Measurements from ENCODE around the gene SRGAP2B.
"Not testable (repeated sequence)": the region's sequence is repeated elsewhere in the genome, so short reads cannot be mapped to it uniquely, and the experiment has no call there.

DNA sequence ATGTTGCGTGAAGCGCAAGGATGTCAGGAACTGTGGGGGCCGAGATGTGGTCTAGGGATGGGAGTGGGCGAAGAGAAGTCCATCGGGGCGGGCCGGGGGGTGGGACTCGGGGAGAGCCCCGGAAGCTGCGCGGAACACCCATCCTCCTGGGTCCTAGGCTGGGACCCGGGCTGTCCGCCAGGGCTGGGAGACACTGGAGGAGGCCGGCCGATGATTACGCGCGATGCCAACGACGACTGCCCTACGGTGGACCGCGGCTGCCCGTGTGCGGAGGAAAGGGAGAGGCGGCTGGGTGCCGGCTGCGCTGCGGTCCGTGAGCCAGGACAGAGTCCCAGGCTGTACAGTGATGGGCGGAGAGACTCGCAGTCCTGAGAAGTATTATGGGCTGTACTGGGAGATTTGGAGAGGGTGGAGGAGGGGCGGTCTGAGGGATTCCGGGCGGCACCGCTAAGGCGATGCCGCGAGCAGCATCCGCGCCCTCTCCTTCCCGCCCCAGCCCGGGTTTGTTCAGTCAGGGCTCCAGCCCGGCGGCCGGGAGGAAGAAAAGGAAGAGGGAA is 395 bp downstream of the SRGAP2B start:
- TF ChIP-seq, protein P1, sequence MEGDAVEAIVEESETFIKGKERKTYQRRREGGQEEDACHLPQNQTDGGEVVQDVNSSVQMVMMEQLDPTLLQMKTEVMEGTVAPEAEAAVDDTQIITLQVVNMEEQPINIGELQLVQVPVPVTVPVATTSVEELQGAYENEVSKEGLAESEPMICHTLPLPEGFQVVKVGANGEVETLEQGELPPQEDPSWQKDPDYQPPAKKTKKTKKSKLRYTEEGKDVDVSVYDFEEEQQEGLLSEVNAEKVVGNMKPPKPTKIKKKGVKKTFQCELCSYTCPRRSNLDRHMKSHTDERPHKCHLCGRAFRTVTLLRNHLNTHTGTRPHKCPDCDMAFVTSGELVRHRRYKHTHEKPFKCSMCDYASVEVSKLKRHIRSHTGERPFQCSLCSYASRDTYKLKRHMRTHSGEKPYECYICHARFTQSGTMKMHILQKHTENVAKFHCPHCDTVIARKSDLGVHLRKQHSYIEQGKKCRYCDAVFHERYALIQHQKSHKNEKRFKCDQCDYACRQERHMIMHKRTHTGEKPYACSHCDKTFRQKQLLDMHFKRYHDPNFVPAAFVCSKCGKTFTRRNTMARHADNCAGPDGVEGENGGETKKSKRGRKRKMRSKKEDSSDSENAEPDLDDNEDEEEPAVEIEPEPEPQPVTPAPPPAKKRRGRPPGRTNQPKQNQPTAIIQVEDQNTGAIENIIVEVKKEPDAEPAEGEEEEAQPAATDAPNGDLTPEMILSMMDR (IDR thresholded peaks at IDR 0.05) = not testable (repeated sequence)
- peak in 1 of 2 donors; percentile 25 for TF ChIP-seq POLR2AphosphoS5 (IDR thresholded peaks at IDR 0.05)
- TF ChIP-seq POLR2A (IDR thresholded peaks at IDR 0.05; ENCODE audit: low read depth); EP300 (IDR thresholded peaks at IDR 0.05): not testable (repeated sequence)

All from esophagus muscularis mucosa (tissue), 4 donors.